GM12878 (cell line): ENCODE data around the gene ZNF121. TPM values are rescaled to one million over a fixed set of nuclear protein-coding genes. Genes with fewer than 3 reads are reported as not detected.

Experiments used
- ATAC-seq: fragments of 200-7000 bp; cut with Tn5 transposase; 3 replicates; pipeline ENCODE4 v1.9.1; 2020; ENCODE audit warnings: mild to moderate bottlenecking, moderate library complexity
- BruUV-seq: library from RNA; stranded (reverse); fragments of 400-500 nt; replicated peaks from 2 replicates; lab custom pipeline; 2021; lab: Mats Ljungman, UMichigan
- CTCF ChIA-PET: fragments of 300-600 bp; sonication (Branson Sonifier 250); formaldehyde crosslinking; extraction: SDS; loops from one replicate; lab custom pipeline; 2021; ENCODE audit warnings: inconsistent platforms; lab: Yijun Ruan, JAX
- POLR2A ChIA-PET: fragments of 350-600 bp; formaldehyde crosslinking; extraction: SDS; loops from one replicate; lab custom pipeline; 2021; ENCODE audit warnings: inconsistent platforms; lab: Charles Lee
- RAD21 ChIA-PET: fragments of 300-600 bp; sonication (Branson Sonifier 250); formaldehyde crosslinking; loops from one replicate; lab custom pipeline; 2023; ENCODE audit warnings: antibody characterized with exemption; ENCODE audit not compliant: unreplicated experiment; lab: Charles Lee
- SMC1A ChIA-PET: fragments of 300-600 bp; sonication (Branson Sonifier 250); formaldehyde crosslinking; loops from one replicate; lab custom pipeline; 2023; ENCODE audit not compliant: unreplicated experiment, uncharacterized antibody; lab: Charles Lee
- DNase-seq: peaks from one replicate; pipeline ENCODE4 v3.0.0-alpha.2; 2011; ENCODE audit warnings: low read depth, low spot score
- FAIRE-seq: peaks from 3 replicates; lab custom pipeline; 2011; peaks lifted over from hg19 to GRCh38; lab: Jason Lieb, UNC
- H2AFZ ChIP-seq: 2 replicates; pipeline ENCODE4 v1.6.0; 2011; ENCODE audit warnings: low read depth, low read length, control low read depth; ENCODE audit not compliant: control insufficient read depth
- H3K27ac ChIP-seq: 2 replicates; pipeline ENCODE4 v1.5.1; 2011; ENCODE audit warnings: control low read depth; ENCODE audit not compliant: control insufficient read depth, insufficient read depth
- H3K27me3 ChIP-seq, 2 experiments: replicated peaks in 1 of 2; 2 replicates each; pipeline versions ENCODE4 v1.6.0 to v1.6.1; 2011; ENCODE audit warnings: low read length in 1 of 2; ENCODE audit not compliant: control insufficient read depth in 2 of 2, insufficient read depth in 2 of 2
- H3K36me3 ChIP-seq, 2 experiments: 2 replicates each; pipeline ENCODE4 v1.5.1; 2011; ENCODE audit warnings: low read length in 1 of 2; ENCODE audit not compliant: control insufficient read depth in 2 of 2, insufficient read depth in 2 of 2
- H3K4me1 ChIP-seq: 2 replicates; pipeline ENCODE4 v1.6.1; 2011; ENCODE audit warnings: mild to moderate bottlenecking, low read length, moderate library complexity, mixed read lengths; ENCODE audit not compliant: control insufficient read depth, insufficient read depth
- H3K4me2 ChIP-seq: 2 replicates; pipeline ENCODE4 v1.6.0; 2011; ENCODE audit warnings: control low read depth; ENCODE audit not compliant: control insufficient read depth, insufficient read depth
- H3K4me3 ChIP-seq: fragments of 200-600 bp; sonication (generic); 2 replicates; pipeline ENCODE4 v1.5.1; 2016
- H3K79me2 ChIP-seq: 2 replicates; pipeline ENCODE4 v1.6.0; 2011; ENCODE audit warnings: low read length; ENCODE audit not compliant: control insufficient read depth, insufficient read depth
- H3K9ac ChIP-seq: 2 replicates; pipeline ENCODE4 v1.8.0; 2011; ENCODE audit warnings: low read length, control low read depth, mixed read lengths; ENCODE audit not compliant: control insufficient read depth, insufficient read depth
- H3K9me3 ChIP-seq: replicated peaks from 3 replicates; pipeline ENCODE4 v1.5.1; 2011; ENCODE audit warnings: mild to moderate bottlenecking, low read length; ENCODE audit not compliant: control insufficient read depth, insufficient read depth
- H4K20me1 ChIP-seq: 2 replicates; pipeline ENCODE4 v1.6.0; 2011; ENCODE audit not compliant: control insufficient read depth, insufficient read depth
- CBX3 ChIP-seq: fragments of 200-600 bp; sonication (generic); IDR thresholded peaks from 2 replicates; pipeline ENCODE4 v1.6.1; 2016; ENCODE audit warnings: low read depth, borderline replicate concordance
- SMAD1 ChIP-seq: fragments of 450-650 bp; IDR thresholded peaks from 2 replicates; pipeline ENCODE4 v1.6.1; 2018; ENCODE audit warnings: mild to moderate bottlenecking, low read depth; ENCODE audit not compliant: partially characterized antibody
- whole genome bisulfite sequencing: methylation state at CpG from one replicate; pipeline ENCODE4 v1.1.6; 2016; ENCODE audit warnings: low lambda C conversion rate; ENCODE audit not compliant: insufficient replicate concordance, insufficient coverage; ENCODE audit errors: missing lambda C conversion rate; 5-methylcytosine and 5-hydroxymethylcytosine counted together
- in situ Hi-C: fragments of 300-500 bp; cut with MboI; formaldehyde crosslinking; loops from 9 replicates; pipeline ENCODE4 v1.14.3; 2018; ENCODE audit warnings: mixed read lengths
- intact Hi-C: fragments of 100-400 bp; cut with micrococcal nuclease; formaldehyde crosslinking; loops from one replicate; pipeline ENCODE4 v1.14.2; 2022; ENCODE audit not compliant: unreplicated experiment
- polyA plus RNA-seq, 11 experiments: library from polyadenylated mRNA; depleted of rRNA in 4 of 11; unstranded in 6 of 11; stranded (reverse) in 5 of 11; fragments of >200 nt; fragmentation: Nextera tagmentation in 4 of 11; fragmentation: Illumina TruSeq in 1 of 11; extraction: Ambion mirVana in 4 of 11; extraction: Trizol in 1 of 11; gene quantifications; 1 replicate in 1 of 11; 2 replicates in 10 of 11; pipeline versions ENCODE4 v1.2.1 to v1.2.3, GENCODE V29; 2011 to 2016; ENCODE audit warnings: inconsistent platforms in 2 of 11, missing spikeins in 2 of 11, low read depth in 1 of 11
- total RNA-seq, 4 experiments: library from RNA; depleted of rRNA in 3 of 4; stranded (reverse); fragments of >200 nt in 3 of 4; fragmentation: Illumina TruSeq in 1 of 4; extraction: Trizol in 1 of 4; gene quantifications; 2 replicates each; pipeline versions ENCODE4 v1.2.1 to v1.2.3, GENCODE V29; 2013 to 2021
- TF ChIP-seq, protein P1 (sequence below), 3 experiments: IDR thresholded peaks in 2 of 3; conservative IDR thresholded peaks in 1 of 3; 2 replicates each; pipeline ENCODE4 v1.5.1; 2011; ENCODE audit warnings: low read depth in 3 of 3, low read length in 3 of 3, mild to moderate bottlenecking in 3 of 3, control low read depth in 2 of 3, moderate library complexity in 2 of 3, inconsistent platforms in 1 of 3, mixed read lengths in 1 of 3; ENCODE audit not compliant: control insufficient read depth in 2 of 3, insufficient read depth in 1 of 3; ENCODE audit errors: extremely low read depth in 1 of 3

The ZNF121 gene
- total and polyA plus RNA-seq, 10 of the 15 experiments (the other 5 are each of a cell fraction or from before 2014, with no cell fraction given): 4.8 to 75.0 (median 17.7) TPM

DNA sequence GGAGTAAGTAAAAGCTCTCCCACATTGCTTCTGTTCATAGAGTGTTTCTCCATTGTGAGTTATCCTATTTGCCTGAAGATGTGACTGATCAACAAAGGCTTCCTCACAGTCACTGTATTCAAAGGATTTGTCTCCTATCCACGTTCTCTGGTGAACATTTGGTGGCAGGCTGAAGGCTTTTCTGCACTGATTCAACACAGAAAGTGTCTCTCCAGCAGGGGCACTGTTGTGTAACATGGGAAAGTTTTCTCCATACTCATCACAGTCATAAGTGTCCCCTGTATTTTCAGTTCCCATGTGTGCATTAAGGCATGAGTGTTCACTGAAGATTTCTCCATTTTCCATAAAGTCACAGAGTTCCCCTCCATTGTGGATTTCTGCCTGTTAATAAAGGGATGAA lies 17.6 kb downstream of the ZNF121 start:
- intact Hi-C loops (no loop called here), in situ Hi-C loops (no loop called here)
- ChIA-PET SMC1A (no interaction called here), RAD21 (no interaction called here), POLR2A (no interaction called here), CTCF (no interaction called here)
- H3K27ac ChIP-seq: no peak overlapping the region
- TF ChIP-seq CBX3 (peak; percentile 19; the same call in 1 of the 2 replicates), SMAD1 (no peak)
- TF ChIP-seq, protein P1, sequence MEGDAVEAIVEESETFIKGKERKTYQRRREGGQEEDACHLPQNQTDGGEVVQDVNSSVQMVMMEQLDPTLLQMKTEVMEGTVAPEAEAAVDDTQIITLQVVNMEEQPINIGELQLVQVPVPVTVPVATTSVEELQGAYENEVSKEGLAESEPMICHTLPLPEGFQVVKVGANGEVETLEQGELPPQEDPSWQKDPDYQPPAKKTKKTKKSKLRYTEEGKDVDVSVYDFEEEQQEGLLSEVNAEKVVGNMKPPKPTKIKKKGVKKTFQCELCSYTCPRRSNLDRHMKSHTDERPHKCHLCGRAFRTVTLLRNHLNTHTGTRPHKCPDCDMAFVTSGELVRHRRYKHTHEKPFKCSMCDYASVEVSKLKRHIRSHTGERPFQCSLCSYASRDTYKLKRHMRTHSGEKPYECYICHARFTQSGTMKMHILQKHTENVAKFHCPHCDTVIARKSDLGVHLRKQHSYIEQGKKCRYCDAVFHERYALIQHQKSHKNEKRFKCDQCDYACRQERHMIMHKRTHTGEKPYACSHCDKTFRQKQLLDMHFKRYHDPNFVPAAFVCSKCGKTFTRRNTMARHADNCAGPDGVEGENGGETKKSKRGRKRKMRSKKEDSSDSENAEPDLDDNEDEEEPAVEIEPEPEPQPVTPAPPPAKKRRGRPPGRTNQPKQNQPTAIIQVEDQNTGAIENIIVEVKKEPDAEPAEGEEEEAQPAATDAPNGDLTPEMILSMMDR (IDR thresholded peaks at IDR 0.05 in 2 of 3, conservative IDR thresholded peaks at IDR 0.05 in 1 of 3; ENCODE audit: control insufficient read depth in 2 of 3, extremely low read depth in 1 of 3, insufficient read depth in 1 of 3, low read depth in 3 of 3, low read length in 3 of 3): 0 out of 6 replicates have a peak, but pooled peaks of 1 of the 3 experiments have one; percentile 2
- DNase-seq: no peak
- WGBS: 85% methylated on average over 1 of the region's 1 CpG
- no peaks in the 10 kb centered on the region for H3K27me3 ChIP-seq
- BruUV-seq: no TSS peak
- H3K4me1 ChIP-seq: no peaks in the 10 kb centered on the region
- peaks cover 75% of the 10 kb centered on the region for H3K9me3 ChIP-seq
- H4K20me1 ChIP-seq: no peaks in the 10 kb centered on the region
- peaks cover 4% of the 10 kb centered on the region for H3K79me2 ChIP-seq
- no peak for ATAC-seq
- no peak overlapping the region for H3K9ac ChIP-seq
- no peak for FAIRE-seq
- H2AFZ ChIP-seq: no peak overlapping the region
- no peak overlapping the region for H3K4me2 ChIP-seq
- H3K4me3 ChIP-seq: no peak overlapping the region
- H3K36me3 ChIP-seq: peaks cover 17 to 56% of the 10 kb centered on the region in 2 experiments
